Left renal pelvis (tissue), 4 donors: ENCODE measurements around the gene EDC3. TPM values are rescaled to one million over a fixed set of nuclear protein-coding genes. Genes with fewer than 3 reads are reported as not detected.
"Not testable (repeated sequence)": the region's sequence is repeated elsewhere in the genome, so short reads cannot be mapped to it uniquely, and the experiment has no call there.

ENCODE experiments used
- DNase-seq, 4 donors: peaks; one replicate each; pipeline ENCODE4 v3.0.0-alpha.2; 2013; ENCODE audit warnings: low read depth in 4 of 4, low spot score in 3 of 4
- polyA plus RNA-seq, 4 donors: library from polyadenylated mRNA; unstranded; fragments of 120-200 nt; gene quantifications; one replicate each; pipeline ENCODE4 v1.2.1, GENCODE V29; 2013; ENCODE audit not compliant: insufficient read length in 4 of 4

Gene EDC3
- polyA plus RNA-seq, 4 donors = 35.8 to 42.9 (median 39.8) TPM

DNA sequence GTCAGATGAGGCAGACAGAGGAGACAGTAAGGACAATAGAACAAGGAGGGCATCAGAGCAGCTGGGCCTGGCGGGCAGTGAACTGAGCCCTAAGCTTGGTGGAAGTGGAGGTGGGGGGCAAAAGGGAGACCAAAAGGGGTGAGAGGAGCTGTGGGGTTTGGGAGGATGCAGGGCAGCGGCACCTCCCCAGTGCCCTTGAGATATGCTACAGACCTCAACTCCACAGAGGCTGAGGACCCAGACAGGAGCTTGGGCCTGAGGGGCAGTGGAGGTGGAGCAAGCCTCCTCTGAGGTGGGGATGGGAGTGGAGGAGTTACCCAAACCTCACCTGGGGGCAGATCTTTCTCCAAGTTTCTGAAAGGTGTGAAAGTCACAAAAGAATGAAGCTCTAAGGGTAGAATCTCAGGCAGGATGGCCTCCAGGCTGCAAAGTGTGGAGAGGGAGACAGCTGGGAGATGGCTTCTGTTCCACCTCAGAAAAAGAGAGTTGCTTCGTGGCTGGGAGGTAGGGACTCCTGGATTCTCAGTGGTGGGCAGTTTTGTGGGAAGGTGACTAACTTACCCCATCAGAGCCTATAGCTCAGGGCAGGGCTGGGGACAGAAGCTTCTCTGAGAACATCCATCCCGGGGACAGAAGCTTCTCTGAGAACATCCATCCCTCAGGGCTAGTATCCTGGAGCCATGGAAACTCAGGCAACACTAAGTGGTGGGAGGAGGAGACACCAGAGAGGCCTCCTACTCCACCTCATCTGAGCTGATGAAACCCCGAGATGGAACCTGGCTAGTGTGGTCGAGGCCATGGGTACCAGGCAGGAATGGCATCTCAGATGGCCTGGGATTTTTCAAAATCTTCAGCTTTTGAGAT lies 82.5 kb downstream of the EDC3 start:
- no peak for DNase-seq

DNA sequence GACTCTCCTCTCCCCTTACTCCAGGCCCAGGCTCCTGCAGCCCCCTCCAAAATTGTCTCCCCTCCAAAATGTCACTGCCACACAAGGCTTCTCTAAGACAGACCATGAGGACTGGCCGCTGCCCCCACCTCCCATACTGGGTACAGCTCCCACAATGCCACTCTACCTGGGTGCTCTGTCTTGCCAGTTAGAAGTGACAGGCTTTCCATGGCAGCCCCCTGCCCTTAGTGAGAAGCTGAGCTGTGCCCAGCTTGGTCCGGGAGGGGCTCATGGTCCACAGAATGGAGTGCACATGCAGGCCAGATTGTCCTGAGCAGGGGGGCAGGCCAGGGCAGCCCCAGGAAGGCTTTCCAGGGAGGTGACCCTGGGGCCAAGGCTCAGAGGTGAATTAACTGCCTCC lies 83.1 kb downstream of the EDC3 start:
- DNase-seq = no peak

DNA sequence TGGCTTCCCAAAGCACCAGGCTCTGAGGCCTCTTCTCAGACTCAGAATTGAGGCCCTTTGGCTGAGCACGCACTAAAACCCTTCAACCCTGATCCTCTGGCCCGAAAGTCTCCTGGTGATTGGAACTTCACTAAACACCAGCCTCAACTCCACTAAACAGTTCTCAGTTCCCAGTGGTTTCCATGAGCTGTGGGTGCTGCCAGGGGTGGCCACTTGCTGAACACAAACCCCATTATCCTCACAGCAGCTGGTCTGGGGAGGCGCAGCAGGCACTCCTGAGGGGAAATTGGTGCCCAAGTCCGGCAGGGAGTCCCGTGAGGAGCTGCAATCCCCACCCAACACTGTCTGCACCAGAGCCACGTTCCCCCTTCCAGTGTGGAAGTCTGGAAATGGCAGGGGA lies 84.0 kb downstream of the EDC3 start:
- no peak for DNase-seq

DNA sequence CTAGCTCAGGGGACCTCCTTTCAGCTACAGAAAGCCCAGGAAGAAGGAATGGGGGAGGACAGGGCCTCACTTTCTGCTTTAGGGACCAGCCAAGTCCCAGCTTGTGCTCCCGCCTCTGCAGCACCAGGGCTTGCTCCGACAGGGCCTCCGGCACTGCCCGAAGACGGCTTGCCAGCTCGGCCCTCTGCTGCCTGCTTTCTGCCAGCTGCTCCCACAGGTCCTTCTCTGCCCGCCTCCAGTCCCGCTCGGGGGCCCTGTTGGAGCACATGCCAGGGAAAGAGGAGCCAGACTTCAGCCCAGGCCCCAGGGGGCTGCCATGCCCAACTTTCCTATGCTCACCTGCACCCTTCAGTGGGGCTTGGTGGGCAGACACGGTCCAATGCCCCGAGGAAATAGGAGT lies 84.5 kb downstream of the EDC3 start:
- no peak for DNase-seq

DNA sequence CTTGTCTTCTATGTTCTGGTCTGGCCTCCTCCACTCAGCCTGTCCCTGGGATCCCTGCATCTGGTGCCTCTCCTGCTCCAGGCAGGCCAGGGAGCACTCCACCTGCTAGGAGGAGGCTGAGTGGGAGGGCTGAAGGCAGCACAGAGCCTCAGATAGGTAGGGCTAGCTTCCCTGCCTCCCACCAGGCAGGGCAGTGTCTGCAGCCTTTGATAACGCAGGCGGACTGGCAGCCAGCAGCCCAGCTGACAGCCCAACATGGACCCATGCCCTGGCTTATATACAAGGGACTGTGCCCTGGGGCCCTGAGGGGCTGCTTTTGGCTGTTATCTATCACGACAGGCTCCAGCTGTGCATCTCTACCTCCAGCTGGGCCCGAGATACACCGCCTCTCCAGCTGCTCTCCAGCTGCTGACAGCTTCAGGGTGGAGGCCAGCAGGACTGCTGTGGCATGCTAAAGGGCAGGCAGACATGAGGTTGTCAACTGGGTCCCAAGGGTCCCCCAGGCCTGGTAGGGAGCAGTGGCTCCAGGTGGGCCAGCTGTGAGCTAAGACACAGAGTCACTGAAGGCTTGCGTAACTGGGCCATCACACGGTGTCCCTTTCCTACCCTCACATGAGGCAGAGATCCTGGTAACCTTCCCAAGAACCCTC lies 85.4 kb downstream of the EDC3 start:
- no peak for DNase-seq

DNA sequence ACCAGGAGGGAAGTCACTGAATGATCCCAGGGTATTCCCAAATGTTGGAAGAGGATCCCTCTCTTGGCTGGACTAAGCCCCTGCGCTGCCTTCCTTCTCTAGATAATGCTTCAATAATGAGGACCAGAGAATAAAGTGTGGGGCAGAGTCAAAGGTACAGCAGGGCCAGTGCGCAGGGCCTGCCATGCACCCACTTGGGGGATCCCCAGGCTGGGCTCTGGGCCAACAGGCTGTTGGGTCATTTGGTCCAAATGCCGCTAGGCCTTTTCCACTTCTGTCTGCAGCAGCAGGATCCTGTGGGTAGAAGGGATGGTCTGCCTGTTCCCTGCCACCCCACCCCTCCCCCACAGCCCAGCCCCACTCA lies 85.9 kb downstream of the EDC3 start:
- DNase-seq = no peak

DNA sequence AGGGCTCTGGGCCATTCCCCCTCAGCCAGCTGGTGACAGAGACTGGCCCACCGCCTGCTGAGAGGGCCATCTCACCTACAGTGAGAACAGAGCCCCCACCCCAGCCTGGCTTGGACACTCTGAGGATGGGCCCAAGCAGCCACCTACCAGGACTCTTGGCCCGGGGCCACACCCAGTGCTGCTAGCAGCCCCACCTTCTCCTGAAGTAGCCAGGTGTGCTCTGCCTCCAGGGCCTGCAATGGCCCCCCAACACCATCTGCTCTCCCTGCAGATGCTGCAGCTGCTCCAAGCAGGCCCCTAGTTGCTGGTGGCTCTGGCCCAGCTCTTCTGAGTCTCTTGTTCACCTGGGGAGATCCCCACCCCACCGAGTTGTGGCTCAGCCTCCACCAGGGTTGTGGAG lies 87.0 kb downstream of the EDC3 start:
- no peak for DNase-seq

DNA sequence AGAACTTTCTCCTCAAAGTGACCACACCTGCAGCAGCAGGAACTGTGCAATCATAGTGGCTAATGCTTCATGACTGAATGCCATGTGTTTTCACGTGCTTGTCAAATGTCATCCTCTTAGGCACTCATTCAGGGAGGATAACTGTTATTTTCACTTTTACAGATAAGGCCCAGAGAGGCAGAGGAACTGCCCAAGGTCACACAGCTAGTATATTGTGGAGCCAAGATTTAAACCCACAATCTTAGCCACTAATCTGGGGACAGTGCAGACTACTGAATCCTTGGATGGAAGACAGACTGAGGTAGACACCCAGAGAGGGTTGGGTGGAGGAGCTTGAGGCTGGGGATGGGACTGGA lies 90.1 kb downstream of the EDC3 start:
- DNase-seq = no peak

DNA sequence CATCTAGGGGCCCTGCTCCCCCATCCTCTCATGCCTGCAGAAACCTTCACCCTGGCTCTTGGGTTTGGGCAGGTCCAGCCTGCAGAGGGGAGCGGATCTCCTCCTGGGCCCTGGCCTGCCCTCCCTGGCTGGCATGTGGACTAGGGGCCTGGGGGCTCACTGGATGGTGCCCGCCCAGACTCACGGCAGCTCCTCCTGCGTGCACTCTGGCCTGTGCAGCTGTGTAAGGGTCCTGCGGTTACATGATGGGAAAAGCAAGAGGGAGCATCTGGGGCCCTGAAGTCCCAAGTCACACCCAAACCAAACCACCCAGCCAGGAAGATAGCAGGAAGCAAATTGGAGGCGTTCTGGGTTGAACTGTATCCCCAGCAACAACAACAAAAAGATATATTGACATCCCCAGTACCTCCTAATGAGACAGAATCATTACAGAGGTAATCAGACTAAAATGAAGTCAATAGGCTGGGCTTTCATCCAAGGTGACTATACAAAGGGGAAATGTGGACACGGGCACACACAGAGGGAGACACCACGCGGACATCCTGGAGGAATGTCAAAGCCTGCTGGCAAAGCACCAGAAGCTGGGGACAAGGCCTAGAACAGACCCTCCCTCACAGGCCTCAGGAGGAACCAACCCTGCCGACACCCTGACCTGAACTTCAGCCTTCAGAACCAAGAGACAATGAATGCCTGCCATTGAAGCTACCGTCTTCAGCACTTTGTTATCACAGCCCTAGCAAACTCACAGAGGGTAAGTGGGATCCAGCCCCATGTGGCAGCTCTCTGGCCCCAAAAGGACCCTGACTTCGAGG lies 90.6 kb downstream of the EDC3 start:
- no peak for DNase-seq

DNA sequence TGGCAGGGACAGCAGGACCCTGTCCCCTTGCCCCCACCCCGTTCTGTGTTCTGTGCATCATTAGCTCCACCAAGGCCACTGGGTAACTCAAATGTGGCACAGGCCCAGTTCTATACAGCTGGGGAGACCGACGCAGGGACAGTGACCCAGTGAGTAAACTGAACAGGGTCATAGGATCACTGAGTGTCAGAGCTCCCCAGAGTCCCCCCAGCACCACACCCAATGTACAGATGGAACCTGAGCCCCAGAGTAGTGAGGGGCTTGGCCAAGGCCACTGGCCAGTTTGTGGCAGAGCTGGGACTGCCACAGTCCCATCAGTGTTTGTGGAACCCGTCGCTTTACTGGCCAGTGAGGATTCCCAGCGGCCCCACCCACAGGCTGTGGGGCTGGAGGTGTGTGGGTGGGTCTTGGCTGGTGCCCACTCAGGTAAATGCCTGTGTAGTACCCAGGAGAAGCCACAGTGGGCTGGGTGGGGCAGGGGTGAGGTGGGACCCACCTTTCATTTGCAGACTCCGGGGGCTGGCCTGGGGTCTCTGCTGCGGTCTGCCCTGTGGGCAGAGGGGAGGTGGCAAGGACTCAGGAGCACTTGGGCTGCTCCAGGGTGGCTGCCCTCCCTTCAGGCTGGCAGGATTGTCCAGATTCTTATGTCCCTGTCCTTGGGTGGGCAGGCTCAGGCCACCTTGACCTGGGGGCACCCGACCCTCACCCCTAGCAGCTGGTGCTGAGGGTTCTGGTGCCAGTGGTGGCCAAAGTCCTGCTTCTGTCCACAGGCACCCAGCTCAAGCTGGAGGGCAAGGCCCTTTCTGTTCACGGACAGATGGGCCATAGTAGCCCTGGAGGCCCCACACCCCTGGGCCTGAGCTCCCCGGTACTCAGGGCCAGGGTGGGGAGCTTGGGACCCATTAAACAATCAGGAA lies 91.8 kb downstream of the EDC3 start:
- DNase-seq = no peak

DNA sequence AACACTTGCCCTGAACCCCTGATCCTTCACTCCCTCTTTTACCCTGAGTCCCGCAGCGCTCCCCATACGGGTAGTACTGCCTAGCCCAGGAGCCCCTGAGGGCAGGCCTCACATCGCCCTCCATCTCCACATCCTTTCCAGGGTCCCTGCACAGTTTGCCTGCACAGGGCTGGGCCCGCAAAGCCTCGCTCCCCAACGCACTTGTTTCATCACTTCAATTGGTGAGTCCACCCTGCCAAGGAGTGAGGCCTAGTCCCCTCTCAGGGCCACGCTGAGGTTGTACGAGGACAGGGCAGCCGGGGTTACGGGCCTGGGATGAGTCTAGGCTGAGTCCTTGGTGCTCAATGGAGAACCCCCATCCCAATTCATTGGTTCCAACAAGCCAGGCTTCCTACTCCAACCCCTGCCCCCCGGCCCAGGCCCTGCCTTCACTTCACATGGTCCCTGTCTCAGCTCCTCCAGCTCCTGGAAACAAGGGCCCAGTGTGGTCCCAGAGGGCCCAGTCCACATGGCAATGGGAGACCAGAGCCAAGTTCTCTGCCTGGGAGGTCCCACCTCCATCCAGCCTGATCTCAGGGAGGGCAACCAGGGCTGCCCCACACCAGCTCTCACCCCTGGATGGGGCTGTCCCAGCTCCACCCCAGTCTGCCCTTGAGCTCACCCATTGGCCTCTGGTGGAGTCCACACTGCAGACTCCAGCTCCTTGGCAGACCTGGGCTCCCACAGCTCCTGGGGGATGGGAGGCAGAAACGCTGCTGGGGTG lies 92.6 kb downstream of the EDC3 start:
- no peak for DNase-seq

DNA sequence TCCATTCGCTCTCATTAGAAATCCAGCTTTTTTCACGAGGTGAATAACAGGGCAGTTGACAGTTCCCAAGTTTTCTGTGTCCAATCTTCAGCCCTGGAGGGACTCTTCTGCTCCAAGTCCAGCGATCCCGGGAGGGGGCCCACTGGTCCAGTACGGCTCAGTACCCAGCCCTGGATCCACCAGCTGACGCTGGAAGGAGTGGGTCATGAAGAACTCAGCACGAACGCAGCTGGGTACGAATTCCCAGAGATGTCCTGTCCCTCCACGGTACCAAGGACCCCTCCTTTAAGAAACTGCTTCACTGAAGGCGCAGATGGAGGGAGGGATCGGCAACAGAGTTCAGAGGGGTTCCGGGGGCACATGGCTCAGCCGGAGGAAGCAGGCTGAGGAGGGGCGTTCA lies 96.7 kb downstream of the EDC3 start:
- DNase-seq = no peak

DNA sequence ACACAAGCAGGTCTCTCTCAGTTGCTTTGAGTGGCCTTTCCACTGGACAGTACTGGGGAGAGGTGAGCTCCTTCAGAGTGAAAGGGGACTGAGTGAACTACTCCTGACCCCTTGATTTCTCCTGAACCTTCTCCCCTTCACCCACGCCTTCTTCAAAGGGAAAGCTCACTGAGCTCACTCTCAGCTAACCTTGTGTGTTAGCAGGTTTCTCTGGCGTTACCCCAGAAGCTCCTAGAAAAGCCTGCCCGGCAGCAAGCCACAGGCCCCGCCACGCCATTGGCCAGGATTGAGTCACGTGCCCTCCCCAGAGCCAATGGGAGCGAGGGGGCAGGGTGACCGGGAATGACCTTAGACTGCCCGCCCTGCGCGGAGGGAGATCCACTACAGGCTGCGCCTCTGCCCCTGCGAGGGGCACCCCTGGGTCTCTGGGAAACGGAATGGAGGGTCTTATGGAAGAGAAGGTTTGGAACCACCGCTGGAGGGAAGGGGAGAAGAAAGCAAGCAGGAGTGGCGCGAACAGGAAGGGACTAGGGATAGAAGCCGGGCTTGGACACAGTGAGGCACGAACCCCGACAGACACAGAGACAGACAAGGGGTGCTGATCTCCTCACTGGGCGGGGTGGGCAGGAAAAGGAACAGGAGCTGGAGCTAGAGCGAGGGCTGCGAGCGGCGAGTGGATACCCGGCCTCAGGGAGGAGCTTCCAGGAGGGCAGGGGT lies 97.5 kb downstream of the EDC3 start:
- peak; percentile 79 to 86 (median 80) for DNase-seq

DNA sequence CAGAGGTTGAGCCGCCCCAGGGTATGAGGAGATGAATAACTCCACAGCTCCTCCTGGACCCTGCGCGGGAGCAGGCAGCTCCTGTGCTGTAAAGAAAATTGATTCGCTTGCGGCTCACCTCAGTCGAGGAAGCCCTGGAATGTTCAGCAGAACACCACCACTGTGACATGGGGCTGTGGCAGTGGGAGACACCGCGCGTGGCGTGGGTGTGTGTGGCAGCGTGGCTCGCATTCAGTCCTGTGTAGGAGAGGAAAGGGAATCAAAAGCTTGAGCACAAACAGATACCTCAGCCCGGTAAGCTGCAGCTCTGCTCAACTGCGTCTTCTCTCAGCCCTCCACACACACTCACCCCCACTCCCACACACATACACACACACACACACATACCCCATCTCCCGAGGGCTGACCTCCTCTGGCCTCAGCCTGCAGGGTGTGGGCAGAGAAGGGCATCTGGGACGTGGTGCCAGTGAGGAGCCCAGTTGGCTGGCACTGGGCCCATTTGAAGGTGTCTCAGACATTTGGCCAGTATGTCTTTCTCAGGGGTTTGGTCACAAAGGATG lies 98.6 kb downstream of the EDC3 start:
- not testable (repeated sequence) for DNase-seq

DNA sequence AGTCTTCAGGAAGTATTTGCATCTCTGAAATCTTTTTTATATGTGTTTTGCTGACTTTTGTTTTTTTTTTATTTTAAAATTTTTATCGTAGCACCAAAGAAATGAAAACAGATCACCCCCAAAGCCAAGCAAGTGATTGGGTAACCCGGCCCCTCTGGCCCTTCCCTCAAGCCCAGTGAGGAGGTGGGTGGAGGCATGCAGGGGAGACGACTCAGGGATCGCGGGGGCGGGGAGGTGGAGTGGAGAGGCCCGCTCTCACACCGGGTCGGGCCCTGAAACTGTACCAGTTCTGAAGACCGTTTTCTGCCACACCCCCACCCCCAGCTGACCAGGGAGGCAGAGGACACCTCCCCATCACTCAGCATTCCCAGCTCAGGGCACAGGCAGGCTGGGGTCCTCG lies 99.1 kb downstream of the EDC3 start:
- DNase-seq = not testable (repeated sequence)

DNA sequence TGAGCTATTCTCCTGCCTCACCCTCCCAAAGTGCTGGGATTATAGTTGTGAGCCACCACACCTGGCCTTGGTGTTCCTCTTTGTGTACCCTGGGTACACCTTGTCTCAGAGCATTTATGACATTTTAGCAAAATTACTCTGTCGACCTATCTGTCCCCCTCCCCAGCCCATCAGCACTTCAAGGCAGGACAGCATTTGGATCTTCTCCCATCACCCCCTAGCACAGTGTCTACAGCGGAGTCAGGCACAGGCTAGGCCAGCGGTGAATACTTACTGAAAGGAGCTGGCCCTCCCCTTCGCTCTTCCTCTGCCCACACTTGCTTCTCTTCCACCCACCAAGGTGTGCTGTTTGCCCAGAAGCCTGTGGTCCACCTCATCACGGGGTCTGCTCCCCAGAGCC lies 100.6 kb downstream of the EDC3 start:
- DNase-seq = no peak

DNA sequence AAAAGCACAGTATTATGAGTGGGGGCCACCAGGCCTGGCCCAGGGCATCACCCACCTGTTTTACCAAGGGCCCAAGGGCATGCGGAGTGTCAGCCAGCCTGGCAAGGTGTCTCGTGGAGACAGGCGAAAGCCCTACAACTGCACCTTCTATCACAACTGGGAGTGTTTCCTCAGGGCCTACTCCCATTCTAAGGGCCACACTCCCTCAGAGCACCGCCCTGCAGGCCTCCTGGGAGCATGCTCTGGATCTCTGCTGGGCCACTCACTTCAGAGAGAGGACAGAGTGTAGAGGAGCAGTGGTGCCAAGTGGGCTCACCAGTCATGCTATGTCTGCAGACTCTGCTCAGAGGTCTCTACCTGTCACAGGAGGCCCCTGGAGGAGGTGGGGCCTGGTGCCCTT lies 101.4 kb downstream of the EDC3 start:
- DNase-seq = no peak

DNA sequence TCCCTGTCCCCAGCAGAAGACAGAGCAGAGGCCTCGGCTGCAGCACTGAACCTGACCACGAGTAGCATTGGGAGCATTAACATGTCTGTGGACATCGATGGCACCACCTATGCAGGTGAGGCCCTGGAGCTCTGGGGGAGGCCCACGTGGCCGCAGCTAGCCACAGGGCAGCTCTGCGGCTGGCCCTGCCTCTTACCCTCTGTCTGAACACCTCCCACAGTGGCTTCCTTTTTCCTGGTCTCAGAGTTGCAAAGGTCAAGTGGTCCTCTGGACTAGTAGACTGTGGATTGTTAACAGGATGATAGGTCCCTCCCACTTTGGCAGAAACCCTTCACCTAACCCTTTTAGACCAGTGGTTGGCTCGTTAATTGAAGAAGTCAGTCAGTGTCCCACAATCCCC lies 102.7 kb downstream of the EDC3 start:
- DNase-seq = no peak

DNA sequence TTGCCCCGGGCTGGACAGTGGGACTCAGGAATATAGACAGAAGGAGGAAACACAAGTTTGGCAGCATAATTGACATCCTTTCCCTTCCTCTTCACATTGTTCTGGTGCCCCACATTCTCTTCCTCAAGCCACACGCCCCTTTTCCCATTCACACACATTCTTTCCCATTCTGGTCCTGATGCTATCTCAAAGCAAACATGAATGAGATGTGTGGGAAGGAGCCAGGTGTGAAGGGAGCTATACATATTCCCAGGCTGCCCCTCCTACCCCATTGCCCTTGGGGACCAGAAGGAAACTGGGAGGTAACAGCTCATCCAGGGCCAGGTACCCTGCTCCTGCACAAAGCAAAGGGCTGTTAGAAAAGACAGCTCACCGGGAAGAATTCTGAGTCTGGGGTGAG lies 103.6 kb downstream of the EDC3 start:
- no peak for DNase-seq
